ENCODE measurements around the gene FBXL13.

Gene FBXL13

GRCh38 chr7:102890971-102891692 lies 183.5 kb downstream of the FBXL13 start:
- DNase-seq: no peak

- DNase-seq: no peak
Measured at GRCh38 chr7:102890292-102890970, 184.2 kb downstream of the FBXL13 start.

GRCh38 chr7:102889851-102890250 lies 184.7 kb downstream of the FBXL13 start:
- no peak for DNase-seq

GRCh38 chr7:102888561-102889233 lies 185.9 kb downstream of the FBXL13 start:
- DNase-seq: no peak

GRCh38 chr7:102883098-102883860 lies 191.3 kb downstream of the FBXL13 start:
- no peak for DNase-seq

GRCh38 chr7:102875700-102876295 lies 198.8 kb downstream of the FBXL13 start:
- DNase-seq: no peak

- DNase-seq: no peak
Measured at GRCh38 chr7:102874966-102875365, 199.6 kb downstream of the FBXL13 start.

GRCh38 chr7:102874166-102874829 lies 200.3 kb downstream of the FBXL13 start:
- no peak for DNase-seq

GRCh38 chr7:102873470-102874165 lies 201.0 kb downstream of the FBXL13 start:
- DNase-seq: no peak

- DNase-seq: no peak
Measured at GRCh38 chr7:102872460-102872859, 202.1 kb downstream of the FBXL13 start.

GRCh38 chr7:102869195-102869594 lies 205.4 kb downstream of the FBXL13 start:
- DNase-seq: no peak

GRCh38 chr7:102866535-102867215 lies 207.9 kb downstream of the FBXL13 start:
- no peak for DNase-seq

GRCh38 chr7:102864958-102865357 lies 209.6 kb downstream of the FBXL13 start:
- DNase-seq: no peak

- DNase-seq: no peak
Measured at GRCh38 chr7:102860351-102860811, 214.2 kb downstream of the FBXL13 start.

- no peak for DNase-seq
Measured at GRCh38 chr7:102859799-102860125, 214.8 kb downstream of the FBXL13 start.

- no peak for DNase-seq
Measured at GRCh38 chr7:102859084-102859798, 215.4 kb downstream of the FBXL13 start.

- DNase-seq: no peak
Measured at GRCh38 chr7:102856036-102856435, 218.6 kb downstream of the FBXL13 start.

- DNase-seq: no peak
Measured at GRCh38 chr7:102849538-102849937, 225.1 kb downstream of the FBXL13 start.

GRCh38 chr7:102849079-102849478 lies 225.5 kb downstream of the FBXL13 start:
- DNase-seq: no peak

GRCh38 chr7:102845346-102845745 lies 229.2 kb downstream of the FBXL13 start:
- no peak for DNase-seq

Measured in COR-L47 (cell line).